Measurements from ENCODE around the gene MYORG. TPM values are rescaled to one million over a fixed set of nuclear protein-coding genes. Genes with fewer than 3 reads are reported as not detected.

The MYORG gene
- total and polyA plus RNA-seq, 10 of the 15 experiments (the other 5 are each of a cell fraction or from before 2014, with no cell fraction given) = 0.05 to 0.36 (median 0.10) TPM; not detected in 1

DNA sequence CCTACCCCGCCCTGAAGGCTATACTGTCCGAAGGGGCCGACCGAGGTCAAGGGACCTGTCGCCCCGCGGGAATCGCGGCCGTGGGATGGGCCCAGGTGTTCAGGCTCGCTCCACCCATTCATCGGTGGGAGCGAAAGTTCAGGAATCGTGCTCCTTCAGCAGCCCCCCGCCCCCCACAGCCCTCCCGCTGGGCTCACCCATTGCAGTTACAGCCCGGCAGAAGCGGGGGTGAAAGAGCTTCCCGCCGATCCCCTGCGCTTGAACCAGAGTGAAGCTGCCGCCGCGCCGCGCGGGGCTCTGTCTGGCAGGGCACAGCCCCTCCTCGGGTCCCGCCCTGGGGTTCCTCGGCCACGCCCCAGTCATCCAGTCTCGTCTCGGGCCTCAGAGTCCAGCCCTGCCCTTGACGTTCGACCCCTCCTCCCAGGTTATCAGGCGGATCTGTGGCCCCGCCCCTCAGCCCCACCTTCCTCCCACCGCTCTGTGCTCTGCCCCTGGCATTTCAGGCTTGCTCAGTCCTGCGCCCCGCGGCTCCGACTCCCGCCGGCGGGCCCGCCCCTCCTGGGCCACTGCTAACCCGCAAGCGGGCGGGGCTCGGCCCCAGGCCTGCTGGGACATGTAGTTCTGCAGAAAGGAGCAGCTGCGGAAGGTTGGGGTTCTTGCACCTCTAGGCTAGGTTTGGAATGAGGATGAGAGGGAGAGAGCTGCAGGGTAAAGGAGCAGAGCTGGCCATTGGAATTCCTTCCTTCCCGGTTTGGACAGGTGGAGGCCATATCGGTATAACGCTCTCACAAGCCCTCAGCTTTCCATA lies at the start of gene MYORG (continued):
- no peak for TF ChIP-seq BCL11A (IDR thresholded peaks at IDR 0.05; ENCODE audit: low read depth, low read length)
- TF ChIP-seq, protein P1, sequence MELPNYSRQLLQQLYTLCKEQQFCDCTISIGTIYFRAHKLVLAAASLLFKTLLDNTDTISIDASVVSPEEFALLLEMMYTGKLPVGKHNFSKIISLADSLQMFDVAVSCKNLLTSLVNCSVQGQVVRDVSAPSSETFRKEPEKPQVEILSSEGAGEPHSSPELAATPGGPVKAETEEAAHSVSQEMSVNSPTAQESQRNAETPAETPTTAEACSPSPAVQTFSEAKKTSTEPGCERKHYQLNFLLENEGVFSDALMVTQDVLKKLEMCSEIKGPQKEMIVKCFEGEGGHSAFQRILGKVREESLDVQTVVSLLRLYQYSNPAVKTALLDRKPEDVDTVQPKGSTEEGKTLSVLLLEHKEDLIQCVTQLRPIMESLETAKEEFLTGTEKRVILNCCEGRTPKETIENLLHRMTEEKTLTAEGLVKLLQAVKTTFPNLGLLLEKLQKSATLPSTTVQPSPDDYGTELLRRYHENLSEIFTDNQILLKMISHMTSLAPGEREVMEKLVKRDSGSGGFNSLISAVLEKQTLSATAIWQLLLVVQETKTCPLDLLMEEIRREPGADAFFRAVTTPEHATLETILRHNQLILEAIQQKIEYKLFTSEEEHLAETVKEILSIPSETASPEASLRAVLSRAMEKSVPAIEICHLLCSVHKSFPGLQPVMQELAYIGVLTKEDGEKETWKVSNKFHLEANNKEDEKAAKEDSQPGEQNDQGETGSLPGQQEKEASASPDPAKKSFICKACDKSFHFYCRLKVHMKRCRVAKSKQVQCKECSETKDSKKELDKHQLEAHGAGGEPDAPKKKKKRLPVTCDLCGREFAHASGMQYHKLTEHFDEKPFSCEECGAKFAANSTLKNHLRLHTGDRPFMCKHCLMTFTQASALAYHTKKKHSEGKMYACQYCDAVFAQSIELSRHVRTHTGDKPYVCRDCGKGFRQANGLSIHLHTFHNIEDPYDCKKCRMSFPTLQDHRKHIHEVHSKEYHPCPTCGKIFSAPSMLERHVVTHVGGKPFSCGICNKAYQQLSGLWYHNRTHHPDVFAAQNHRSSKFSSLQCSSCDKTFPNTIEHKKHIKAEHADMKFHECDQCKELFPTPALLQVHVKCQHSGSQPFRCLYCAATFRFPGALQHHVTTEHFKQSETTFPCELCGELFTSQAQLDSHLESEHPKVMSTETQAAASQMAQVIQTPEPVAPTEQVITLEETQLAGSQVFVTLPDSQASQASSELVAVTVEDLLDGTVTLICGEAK (IDR thresholded peaks at IDR 0.05; ENCODE audit: borderline replicate concordance) = no peak
- no peak for TF ChIP-seq POLR2AphosphoS2 (IDR thresholded peaks at IDR 0.05; ENCODE audit: low read depth, low read length)
- no peak for TF ChIP-seq JUND (IDR thresholded peaks at IDR 0.05; ENCODE audit: low read depth, low read length)
- TF ChIP-seq, protein P2, sequence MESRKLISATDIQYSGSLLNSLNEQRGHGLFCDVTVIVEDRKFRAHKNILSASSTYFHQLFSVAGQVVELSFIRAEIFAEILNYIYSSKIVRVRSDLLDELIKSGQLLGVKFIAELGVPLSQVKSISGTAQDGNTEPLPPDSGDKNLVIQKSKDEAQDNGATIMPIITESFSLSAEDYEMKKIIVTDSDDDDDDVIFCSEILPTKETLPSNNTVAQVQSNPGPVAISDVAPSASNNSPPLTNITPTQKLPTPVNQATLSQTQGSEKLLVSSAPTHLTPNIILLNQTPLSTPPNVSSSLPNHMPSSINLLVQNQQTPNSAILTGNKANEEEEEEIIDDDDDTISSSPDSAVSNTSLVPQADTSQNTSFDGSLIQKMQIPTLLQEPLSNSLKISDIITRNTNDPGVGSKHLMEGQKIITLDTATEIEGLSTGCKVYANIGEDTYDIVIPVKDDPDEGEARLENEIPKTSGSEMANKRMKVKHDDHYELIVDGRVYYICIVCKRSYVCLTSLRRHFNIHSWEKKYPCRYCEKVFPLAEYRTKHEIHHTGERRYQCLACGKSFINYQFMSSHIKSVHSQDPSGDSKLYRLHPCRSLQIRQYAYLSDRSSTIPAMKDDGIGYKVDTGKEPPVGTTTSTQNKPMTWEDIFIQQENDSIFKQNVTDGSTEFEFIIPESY (IDR thresholded peaks at IDR 0.05) = no peak
- peak; percentile 12; the same call in 1 of the 2 replicates for TF ChIP-seq MXI1 (IDR thresholded peaks at IDR 0.05; ENCODE audit: low read depth, low read length)
- TF ChIP-seq STAT3 (IDR thresholded peaks at IDR 0.05; ENCODE audit: low read depth, low read length) = no peak
- no peak for TF ChIP-seq HDAC6 (IDR thresholded peaks at IDR 0.05; ENCODE audit: unreplicated experiment)
- TF ChIP-seq EZH2 (IDR thresholded peaks at IDR 0.05; ENCODE audit: borderline replicate concordance, control insufficient read depth, low read depth, low read length) = no peak
- peak; percentile 49; the same call in 1 of the 2 replicates for TF ChIP-seq TCF3 (IDR thresholded peaks at IDR 0.05; ENCODE audit: borderline replicate concordance, insufficient read depth, low read depth, low read length)
- TF ChIP-seq PAX5 (IDR thresholded peaks at IDR 0.05; ENCODE audit: borderline replicate concordance, low read depth, low read length) = no peak
- TF ChIP-seq CREM (IDR thresholded peaks at IDR 0.05; ENCODE audit: low read depth) = peak; percentile 51; the same call in 1 of the 2 replicates
- no peak for TF ChIP-seq TCF12 (IDR thresholded peaks at IDR 0.05; ENCODE audit: low read depth, low read length)
- TF ChIP-seq HDAC2 (IDR thresholded peaks at IDR 0.05) = no peak
- TF ChIP-seq NR2C2 (IDR thresholded peaks at IDR 0.05; ENCODE audit: borderline replicate concordance, control insufficient read depth, insufficient read length, low read depth) = no peak
- no peak for TF ChIP-seq CEBPB (IDR thresholded peaks at IDR 0.05; ENCODE audit: borderline replicate concordance in 1 of 2, low read depth in 2 of 2, low read length in 2 of 2)
- TF ChIP-seq MTA3 (IDR thresholded peaks at IDR 0.05; ENCODE audit: borderline replicate concordance, low read length) = no peak
- TF ChIP-seq NR2F1 (conservative IDR thresholded peaks at IDR 0.05) = 0 out of 2 replicates have a peak, but pooled peaks have one; percentile 30
- no peak for TF ChIP-seq TCF7 (IDR thresholded peaks at IDR 0.05; ENCODE audit: borderline replicate concordance)
- no peak for TF ChIP-seq CHD4 (IDR thresholded peaks at IDR 0.05)
- TF ChIP-seq, protein P3, sequence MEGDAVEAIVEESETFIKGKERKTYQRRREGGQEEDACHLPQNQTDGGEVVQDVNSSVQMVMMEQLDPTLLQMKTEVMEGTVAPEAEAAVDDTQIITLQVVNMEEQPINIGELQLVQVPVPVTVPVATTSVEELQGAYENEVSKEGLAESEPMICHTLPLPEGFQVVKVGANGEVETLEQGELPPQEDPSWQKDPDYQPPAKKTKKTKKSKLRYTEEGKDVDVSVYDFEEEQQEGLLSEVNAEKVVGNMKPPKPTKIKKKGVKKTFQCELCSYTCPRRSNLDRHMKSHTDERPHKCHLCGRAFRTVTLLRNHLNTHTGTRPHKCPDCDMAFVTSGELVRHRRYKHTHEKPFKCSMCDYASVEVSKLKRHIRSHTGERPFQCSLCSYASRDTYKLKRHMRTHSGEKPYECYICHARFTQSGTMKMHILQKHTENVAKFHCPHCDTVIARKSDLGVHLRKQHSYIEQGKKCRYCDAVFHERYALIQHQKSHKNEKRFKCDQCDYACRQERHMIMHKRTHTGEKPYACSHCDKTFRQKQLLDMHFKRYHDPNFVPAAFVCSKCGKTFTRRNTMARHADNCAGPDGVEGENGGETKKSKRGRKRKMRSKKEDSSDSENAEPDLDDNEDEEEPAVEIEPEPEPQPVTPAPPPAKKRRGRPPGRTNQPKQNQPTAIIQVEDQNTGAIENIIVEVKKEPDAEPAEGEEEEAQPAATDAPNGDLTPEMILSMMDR (IDR thresholded peaks at IDR 0.05 in 2 of 3, conservative IDR thresholded peaks at IDR 0.05 in 1 of 3; ENCODE audit: control insufficient read depth in 2 of 3, extremely low read depth in 1 of 3, insufficient read depth in 1 of 3, low read depth in 3 of 3, low read length in 3 of 3) = no peak
- TF ChIP-seq NR2C1 (IDR thresholded peaks at IDR 0.05) = peak; percentile 78

Measured in GM12878 (cell line).